Bronchial epithelial cell (primary cell): ENCODE results near the gene STRADB. TPM values are rescaled to one million over a fixed set of nuclear protein-coding genes. Genes with fewer than 3 reads are reported as not detected.

Source experiments
- DNase-seq: peaks from one replicate; pipeline ENCODE4 v3.0.0-alpha.2; 2010; ENCODE audit warnings: low read depth
- FAIRE-seq: peaks from 2 replicates; lab custom pipeline; 2011; peaks lifted over from hg19 to GRCh38; lab: Jason Lieb, UNC
- H3K27me3 ChIP-seq: 2 replicates; pipeline ENCODE4 v1.5.1; 2011; ENCODE audit warnings: low read length; ENCODE audit not compliant: control insufficient read depth, insufficient read depth
- H3K36me3 ChIP-seq: 2 replicates; pipeline ENCODE4 v1.5.1; 2011; ENCODE audit warnings: low read length; ENCODE audit not compliant: control insufficient read depth, insufficient read depth
- H3K4me3 ChIP-seq: 2 replicates; pipeline ENCODE4 v1.5.1; 2011; ENCODE audit warnings: mild to moderate bottlenecking, low read depth, low read length, control low read depth
- CTCF ChIP-seq: IDR thresholded peaks from 2 replicates; pipeline ENCODE4 v1.5.1; 2011; ENCODE audit warnings: mild to moderate bottlenecking, moderate library complexity, low read length, control low read depth, inconsistent platforms; ENCODE audit not compliant: insufficient read depth, severe bottlenecking
- total RNA-seq: library from RNA; depleted of rRNA; stranded (reverse); fragments of >200 nt; gene quantifications from 2 replicates; pipeline ENCODE4 v1.2.1, GENCODE V29; 2014

Gene STRADB
- total RNA-seq, 1 donor from 2014 or later: 11.3 TPM

DNA sequence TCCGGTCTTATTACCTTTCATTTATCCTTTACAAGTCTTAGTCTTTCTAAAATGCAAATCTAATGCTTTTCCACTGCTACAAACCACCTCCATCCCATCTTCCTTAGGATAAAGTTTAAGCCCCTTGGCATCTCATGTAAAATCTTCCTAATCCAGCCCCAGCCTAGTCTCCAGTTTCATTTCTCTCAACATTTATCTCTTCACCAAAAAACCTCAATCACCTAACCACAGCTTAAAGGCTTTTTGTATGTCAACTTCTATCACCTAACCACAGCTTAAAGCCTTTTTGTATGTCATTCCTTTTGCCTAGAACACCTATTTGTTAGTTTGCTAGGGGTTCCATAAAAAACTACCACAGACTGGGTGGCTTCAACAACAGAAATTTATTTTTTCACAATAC, 4.5 kb upstream of the STRADB start:
- DNase-seq (no peak), FAIRE-seq (no peak)
- no peaks in the 10 kb centered on the region for H3K27me3 ChIP-seq
- TF ChIP-seq CTCF: no peak
- no peak overlapping the region for H3K4me3 ChIP-seq
- H3K36me3 ChIP-seq: no peaks in the 10 kb centered on the region

DNA sequence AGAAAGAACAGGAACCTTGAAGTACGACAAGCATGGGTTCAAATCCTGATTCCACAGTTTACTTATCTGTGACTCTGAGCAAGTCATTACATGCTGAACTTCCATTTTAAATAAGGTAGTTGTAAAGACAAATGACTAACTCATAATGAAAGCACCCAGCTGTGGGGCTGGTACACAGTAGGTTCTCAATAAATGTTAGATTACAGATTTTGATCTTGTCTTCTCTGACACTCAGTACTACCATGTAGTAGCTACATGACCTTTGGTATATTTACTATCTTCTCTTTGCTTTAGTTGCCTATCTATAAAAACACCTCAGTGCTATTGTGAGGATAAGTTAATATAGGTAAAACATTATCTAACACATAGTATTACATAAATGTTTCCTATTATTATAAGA, 3.5 kb upstream of the STRADB start:
- FAIRE-seq: no peak
- no peak for TF ChIP-seq CTCF
- Histone ChIP-seq H3K27me3 (no peaks in the 10 kb centered on the region), H3K4me3 (no peak overlapping the region), H3K36me3 (no peaks in the 10 kb centered on the region)
- peak; percentile 47 for DNase-seq

GRCh38 chr2:201448701-201449100, 2.8 kb upstream of the STRADB start:
- DNase-seq: peak; percentile 73
- FAIRE-seq: no peak
- H3K4me3 ChIP-seq: no peak overlapping the region

GRCh38 chr2:201450954-201451291, 617 bp upstream of the STRADB start:
- FAIRE-seq: no peak

More at GRCh38 chr2:201448701-201449100, 2.8 kb upstream of the STRADB start:
- no peak for TF ChIP-seq CTCF
- Histone ChIP-seq H3K27me3 (no peaks in the 10 kb centered on the region), H3K36me3 (no peaks in the 10 kb centered on the region)

DNA sequence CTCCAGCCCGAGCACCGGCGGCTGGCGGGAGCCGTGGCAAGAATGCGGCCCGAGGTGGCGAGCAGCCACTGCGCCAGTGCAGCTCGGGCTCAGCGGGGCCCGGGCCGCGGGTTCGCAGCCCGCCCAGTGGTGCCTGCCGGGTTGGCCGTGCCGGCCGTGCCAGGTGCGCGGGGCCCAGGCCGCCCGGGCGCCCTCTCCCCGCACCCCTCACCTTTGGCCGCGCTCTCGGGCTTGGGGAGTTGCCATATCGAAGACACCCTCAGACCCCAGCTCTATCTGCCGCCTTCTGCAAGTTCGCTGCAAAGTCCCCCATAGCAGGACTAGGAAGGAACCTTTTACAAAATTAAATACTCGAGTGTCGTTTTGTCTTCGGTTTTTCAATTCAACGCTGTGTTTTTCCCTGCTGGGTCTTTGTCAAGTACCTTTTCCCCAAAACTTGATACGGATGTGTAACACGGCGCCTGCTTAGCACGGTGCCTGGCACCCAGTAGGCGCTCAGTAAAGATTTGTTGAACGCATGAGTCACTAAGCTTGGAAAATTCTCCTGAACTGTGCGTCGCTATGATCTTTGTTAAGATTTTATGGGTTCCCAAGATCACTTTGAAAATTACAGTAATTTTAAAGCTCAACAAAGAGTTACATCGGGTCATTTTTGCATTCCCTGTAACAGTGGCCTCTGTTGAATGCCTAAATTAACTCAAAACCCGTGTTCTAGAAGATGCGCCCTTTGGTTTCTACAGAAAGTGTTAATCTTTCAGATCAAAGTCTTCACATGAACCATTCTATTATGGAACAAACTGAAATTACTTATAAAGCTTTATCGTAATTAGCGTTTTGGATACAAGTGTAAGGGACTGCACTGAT, 750 bp downstream of the STRADB start:
- peaks cover 1% of the 10 kb centered on the region for H3K36me3 ChIP-seq
- peak; percentile 25 for DNase-seq
- FAIRE-seq: no peak
- peak overlapping the region; percentile 97 for H3K4me3 ChIP-seq
- TF ChIP-seq CTCF: no peak
- H3K27me3 ChIP-seq: no peaks in the 10 kb centered on the region

More at GRCh38 chr2:201450954-201451291, 617 bp upstream of the STRADB start:
- DNase-seq: peak; percentile 27
- no peak for TF ChIP-seq CTCF
- Histone ChIP-seq H3K4me3 (peak overlapping the region; percentile 97), H3K36me3 (peaks cover 1% of the 10 kb centered on the region), H3K27me3 (no peaks in the 10 kb centered on the region)
